A549 (cell line): ENCODE data around the gene TMX4.

Experiments used
- CHD4 ChIP-seq: fragments of 200-600 bp; sonication (generic); IDR thresholded peaks from 2 replicates; pipeline ENCODE4 v1.6.1; 2016; ENCODE audit warnings: antibody characterized with exemption, mild to moderate bottlenecking, borderline replicate concordance
- EP300 ChIP-seq, 2 experiments: fragments of >200 bp; sonication (Bioruptor Twin); formaldehyde crosslinking; IDR thresholded peaks; 2 replicates in 1 of 2; 3 replicates in 1 of 2; pipeline ENCODE4 v1.6.1; 2016 to 2017
- ESRRA ChIP-seq: fragments of 150-350 bp; IDR thresholded peaks from 2 replicates; pipeline ENCODE4 v1.6.1; 2014; ENCODE audit warnings: mild to moderate bottlenecking, low read length, borderline replicate concordance
- JUNB ChIP-seq: fragments of >200 bp; sonication (Bioruptor Twin); formaldehyde crosslinking; IDR thresholded peaks from 2 replicates; pipeline ENCODE4 v1.6.1; 2016
- MAZ ChIP-seq: fragments of 150-350 bp; IDR thresholded peaks from 2 replicates; pipeline ENCODE4 v1.6.1; 2014; ENCODE audit warnings: antibody characterized with exemption, low read depth, low read length, borderline replicate concordance
- NFE2L2 ChIP-seq: fragments of 150-350 bp; conservative IDR thresholded peaks from 2 replicates; pipeline ENCODE4 v1.6.1; 2014; ENCODE audit warnings: low read length
- PHF8 ChIP-seq: fragments of 200-600 bp; sonication (generic); IDR thresholded peaks from 2 replicates; pipeline ENCODE4 v1.6.1; 2016; ENCODE audit warnings: low read depth, mild to moderate bottlenecking, antibody characterized with exemption, moderate library complexity, borderline replicate concordance
- POLR2A ChIP-seq: IDR thresholded peaks from 2 replicates; pipeline ENCODE4 v1.6.1; 2012; ENCODE audit warnings: mild to moderate bottlenecking, low read length
- RAD21 ChIP-seq, 2 experiments: fragments of >200 bp in 1 of 2; sonication (Bioruptor Twin) in 1 of 2; formaldehyde crosslinking in 1 of 2; IDR thresholded peaks in 1 of 2; conservative IDR thresholded peaks in 1 of 2; 2 replicates in 1 of 2; 3 replicates in 1 of 2; pipeline ENCODE4 v1.6.1; 2012 to 2018; ENCODE audit warnings: inconsistent platforms in 1 of 2
- ZSCAN20 ChIP-seq: fragments of 250-450 bp; sonication (Bioruptor Pico); IDR thresholded peaks from 2 replicates; pipeline ENCODE4 v1.8.0; 2022; ENCODE audit warnings: mild to moderate bottlenecking, moderate library complexity
- TF ChIP-seq, protein P1 (sequence below): fragments of >200 bp; sonication (Bioruptor Twin); formaldehyde crosslinking; IDR thresholded peaks from 3 replicates; pipeline ENCODE4 v1.5.1; 2016
- TF ChIP-seq, protein P2 (sequence below): fragments of 200-600 bp; sonication (generic); IDR thresholded peaks from 2 replicates; pipeline ENCODE4 v1.6.1; 2016; ENCODE audit warnings: antibody characterized with exemption, mild to moderate bottlenecking, moderate library complexity

GRCh38 chr20:8002056-8002455 is 17.5 kb downstream of the TMX4 start:
- no peak for TF ChIP-seq ZSCAN20
- TF ChIP-seq MAZ = no peak
- TF ChIP-seq POLR2A = no peak
- TF ChIP-seq CHD4 = no peak
- TF ChIP-seq PHF8 = no peak
- no peak for TF ChIP-seq NFE2L2
- TF ChIP-seq, protein P1, sequence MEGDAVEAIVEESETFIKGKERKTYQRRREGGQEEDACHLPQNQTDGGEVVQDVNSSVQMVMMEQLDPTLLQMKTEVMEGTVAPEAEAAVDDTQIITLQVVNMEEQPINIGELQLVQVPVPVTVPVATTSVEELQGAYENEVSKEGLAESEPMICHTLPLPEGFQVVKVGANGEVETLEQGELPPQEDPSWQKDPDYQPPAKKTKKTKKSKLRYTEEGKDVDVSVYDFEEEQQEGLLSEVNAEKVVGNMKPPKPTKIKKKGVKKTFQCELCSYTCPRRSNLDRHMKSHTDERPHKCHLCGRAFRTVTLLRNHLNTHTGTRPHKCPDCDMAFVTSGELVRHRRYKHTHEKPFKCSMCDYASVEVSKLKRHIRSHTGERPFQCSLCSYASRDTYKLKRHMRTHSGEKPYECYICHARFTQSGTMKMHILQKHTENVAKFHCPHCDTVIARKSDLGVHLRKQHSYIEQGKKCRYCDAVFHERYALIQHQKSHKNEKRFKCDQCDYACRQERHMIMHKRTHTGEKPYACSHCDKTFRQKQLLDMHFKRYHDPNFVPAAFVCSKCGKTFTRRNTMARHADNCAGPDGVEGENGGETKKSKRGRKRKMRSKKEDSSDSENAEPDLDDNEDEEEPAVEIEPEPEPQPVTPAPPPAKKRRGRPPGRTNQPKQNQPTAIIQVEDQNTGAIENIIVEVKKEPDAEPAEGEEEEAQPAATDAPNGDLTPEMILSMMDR = no peak
- TF ChIP-seq RAD21 (conservative IDR thresholded peaks at IDR 0.05 in 1 of 2, IDR thresholded peaks at IDR 0.05 in 1 of 2) = no peak
- TF ChIP-seq, protein P2, sequence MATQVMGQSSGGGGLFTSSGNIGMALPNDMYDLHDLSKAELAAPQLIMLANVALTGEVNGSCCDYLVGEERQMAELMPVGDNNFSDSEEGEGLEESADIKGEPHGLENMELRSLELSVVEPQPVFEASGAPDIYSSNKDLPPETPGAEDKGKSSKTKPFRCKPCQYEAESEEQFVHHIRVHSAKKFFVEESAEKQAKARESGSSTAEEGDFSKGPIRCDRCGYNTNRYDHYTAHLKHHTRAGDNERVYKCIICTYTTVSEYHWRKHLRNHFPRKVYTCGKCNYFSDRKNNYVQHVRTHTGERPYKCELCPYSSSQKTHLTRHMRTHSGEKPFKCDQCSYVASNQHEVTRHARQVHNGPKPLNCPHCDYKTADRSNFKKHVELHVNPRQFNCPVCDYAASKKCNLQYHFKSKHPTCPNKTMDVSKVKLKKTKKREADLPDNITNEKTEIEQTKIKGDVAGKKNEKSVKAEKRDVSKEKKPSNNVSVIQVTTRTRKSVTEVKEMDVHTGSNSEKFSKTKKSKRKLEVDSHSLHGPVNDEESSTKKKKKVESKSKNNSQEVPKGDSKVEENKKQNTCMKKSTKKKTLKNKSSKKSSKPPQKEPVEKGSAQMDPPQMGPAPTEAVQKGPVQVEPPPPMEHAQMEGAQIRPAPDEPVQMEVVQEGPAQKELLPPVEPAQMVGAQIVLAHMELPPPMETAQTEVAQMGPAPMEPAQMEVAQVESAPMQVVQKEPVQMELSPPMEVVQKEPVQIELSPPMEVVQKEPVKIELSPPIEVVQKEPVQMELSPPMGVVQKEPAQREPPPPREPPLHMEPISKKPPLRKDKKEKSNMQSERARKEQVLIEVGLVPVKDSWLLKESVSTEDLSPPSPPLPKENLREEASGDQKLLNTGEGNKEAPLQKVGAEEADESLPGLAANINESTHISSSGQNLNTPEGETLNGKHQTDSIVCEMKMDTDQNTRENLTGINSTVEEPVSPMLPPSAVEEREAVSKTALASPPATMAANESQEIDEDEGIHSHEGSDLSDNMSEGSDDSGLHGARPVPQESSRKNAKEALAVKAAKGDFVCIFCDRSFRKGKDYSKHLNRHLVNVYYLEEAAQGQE = no peak
- no peak for TF ChIP-seq EP300 (IDR thresholded peaks at IDR 0.05)
- TF ChIP-seq JUNB = no peak
- TF ChIP-seq ESRRA = no peak
